Activated CD4-positive, alpha-beta T cell treated with anti-CD3 and anti-CD28 coated beads, Interleukin-2, amount 50 U/mL, for 48 hours (primary cell): ENCODE results near the gene KLHDC8B.
"Not testable (repeated sequence)": the region's sequence is repeated elsewhere in the genome, so short reads cannot be mapped to it uniquely, and the experiment has no call there.

Source experiments
- DNase-seq, 2 experiments: peaks; one replicate each; pipeline ENCODE4 v3.0.0-alpha.2; 2020

KLHDC8B gene

DNA sequence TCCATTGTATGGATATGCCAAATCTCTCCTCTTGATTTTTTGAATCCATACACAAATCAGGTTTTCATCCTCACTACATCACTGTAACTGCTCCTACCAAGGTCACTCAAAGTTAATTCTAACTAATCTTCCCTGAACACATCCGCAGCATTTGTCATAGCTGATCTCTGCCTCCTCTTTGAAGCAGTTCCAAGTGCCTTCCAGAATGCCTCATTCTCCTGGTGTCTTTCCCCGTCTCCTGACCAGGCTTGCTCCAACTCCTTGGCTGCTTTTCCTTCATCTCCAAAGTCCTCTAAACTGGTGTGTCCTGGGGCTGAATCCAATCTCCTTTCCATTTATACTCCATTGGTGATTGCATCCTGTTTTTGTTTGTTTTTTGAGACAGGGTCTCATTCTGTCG is 26.8 kb downstream of the KLHDC8B start:
- DNase-seq: no peak

DNA sequence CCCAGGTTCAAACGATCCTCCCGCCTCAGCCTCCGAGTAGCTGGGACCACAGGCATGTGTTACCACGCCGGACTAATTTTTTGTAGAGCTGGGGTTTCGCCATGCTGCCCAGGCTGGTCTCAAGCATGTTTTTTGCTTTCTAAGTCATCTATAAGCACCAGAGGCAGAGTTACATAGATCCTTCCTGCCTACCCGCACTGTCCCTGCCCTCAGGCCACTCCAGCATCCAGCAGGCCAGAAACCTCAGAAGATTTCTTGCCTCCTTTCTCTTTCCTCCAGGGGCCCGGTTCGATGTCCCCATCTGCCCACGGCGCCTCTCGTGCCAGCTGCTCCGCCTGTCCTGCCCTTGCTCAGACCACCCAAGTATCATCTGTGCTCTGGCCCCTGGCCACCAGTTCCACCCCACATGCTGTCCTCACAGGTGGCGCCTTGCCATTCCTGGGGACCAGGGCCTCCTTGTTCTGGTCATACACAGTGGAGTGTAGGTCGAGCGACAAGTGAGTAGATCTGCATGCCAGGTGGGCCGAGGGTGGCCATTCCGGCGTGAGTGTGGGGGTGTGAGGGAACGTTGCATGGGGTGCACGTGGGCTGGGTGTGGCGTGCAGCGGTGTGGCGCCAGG is 27.3 kb downstream of the KLHDC8B start:
- no peak for DNase-seq

DNA sequence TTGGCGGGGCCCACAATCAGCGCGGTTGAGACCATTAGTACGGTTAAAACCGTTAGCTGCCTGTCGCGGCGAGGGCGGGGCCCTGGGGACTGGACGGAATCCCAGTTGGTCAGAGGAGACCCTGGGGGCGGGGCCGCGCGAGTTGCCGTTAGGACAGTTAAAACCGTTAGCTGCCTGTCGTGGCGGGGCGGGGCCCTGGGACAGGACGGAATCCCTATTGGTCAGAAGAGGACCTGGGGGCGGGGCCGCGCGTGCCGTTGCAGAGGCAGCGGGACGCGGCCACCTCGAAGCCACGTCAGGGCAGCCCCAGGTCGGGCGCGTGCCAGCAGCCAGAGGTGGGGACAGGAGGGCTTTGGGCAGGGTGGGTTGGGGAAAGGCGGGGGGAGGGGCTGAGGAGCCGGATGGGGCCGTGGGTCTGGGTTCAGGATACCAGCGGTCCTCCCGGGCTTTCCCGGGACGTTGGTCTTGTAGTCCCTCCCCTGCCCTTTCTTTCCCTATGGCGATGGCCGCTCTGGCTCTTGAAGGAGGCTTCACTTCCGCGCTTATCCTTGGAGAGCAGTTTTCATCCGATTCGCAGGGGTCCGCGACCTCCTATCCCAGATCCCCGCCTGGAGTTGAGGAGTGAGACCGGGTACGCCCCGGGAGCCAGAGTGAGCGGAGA is 28.0 kb downstream of the KLHDC8B start:
- peak; percentile 6 for DNase-seq

DNA sequence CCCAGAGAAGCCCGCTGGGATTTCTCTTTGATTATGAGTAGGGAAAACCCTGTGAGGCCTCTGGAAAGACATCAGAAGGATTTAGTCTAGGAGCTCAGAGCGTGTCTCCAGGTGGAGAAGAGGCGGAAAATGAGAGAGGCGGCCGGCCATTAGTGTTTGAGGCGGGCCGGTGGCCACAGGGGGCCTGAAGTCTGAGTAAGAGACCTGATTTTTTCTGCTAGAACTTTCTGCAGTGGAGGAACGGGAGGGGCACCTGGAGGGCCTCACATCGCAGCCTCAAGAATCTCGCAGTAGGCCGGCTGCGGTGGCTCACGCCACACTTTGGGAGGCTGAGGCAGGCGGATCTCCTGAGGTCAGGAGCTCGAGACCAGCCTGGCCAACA is 28.5 kb downstream of the KLHDC8B start:
- no peak for DNase-seq

DNA sequence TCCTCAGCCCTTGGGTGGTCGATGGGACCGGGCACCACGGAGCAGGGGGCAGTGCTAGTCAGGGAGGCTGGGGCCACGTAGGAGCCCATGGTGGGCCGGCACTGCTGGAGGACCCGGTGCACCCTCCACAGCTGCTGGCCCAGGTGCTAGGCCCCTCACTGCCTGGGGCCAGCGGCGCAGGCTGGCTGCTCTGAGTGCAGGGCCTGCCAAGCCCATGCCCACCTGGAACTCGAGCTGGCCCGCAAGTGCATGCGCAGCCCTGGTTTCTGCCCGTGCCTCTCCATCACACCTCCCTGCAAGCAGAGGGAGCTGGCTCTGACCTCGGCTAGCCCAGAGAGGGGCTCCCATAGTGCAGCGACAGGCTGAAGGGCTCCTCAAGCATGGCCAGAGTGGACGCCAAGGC is 42.1 kb downstream of the KLHDC8B start:
- no peak for DNase-seq

DNA sequence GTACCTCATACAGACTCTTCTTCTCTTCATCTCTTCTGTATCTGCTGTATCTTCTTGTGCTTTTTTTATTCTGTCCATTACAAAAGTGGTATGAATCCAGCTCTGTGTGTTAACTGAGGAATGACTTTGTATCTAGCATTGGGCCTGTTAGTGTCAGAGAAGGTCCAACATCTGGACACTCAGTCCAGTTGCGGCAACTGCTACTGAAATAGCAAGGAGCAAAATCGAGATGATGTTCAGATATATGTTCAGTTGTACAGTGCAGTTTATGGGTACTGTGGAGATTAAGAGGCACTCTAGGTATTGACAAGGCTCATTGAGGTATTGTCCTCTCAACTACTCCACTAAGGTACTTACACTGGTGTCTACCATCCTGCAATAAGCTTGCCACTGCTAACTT is 42.6 kb downstream of the KLHDC8B start:
- DNase-seq: no peak

DNA sequence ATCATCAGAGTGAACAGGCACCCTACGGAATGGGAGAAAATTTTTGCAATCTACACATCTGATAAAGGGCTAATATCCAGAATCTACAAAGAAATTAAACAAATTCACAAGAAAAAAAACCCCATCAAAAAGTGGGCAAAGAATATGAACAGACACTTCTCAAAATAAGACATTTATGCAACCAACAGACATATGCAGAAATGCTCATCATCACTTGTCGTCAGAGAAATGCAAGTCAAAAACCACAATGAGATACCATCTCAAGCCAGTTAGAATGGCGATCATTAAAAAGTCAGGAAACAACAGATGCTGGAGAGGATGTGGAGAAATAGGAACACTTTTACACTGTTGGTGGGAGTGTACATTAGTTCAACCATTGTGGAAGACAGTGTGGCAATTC is 45.3 kb downstream of the KLHDC8B start:
- not testable (repeated sequence) for DNase-seq

DNA sequence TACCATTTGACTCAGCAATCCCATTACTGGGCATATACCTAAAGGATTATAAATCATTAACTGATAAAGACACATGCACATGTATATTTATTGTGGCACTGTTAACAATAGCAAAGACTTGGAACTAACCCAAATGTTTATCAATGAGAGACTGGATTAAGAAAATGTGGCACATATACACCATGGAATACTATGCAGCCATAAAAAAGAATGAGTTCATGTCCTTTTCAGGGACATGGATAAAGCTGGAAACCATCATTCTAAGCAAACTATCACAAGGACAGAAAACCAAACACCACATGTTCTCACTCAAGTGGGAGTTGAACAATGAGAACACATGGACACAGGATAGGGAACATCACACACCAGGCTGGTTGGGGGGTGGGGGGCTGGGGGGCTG is 45.7 kb downstream of the KLHDC8B start:
- not testable (repeated sequence) for DNase-seq

DNA sequence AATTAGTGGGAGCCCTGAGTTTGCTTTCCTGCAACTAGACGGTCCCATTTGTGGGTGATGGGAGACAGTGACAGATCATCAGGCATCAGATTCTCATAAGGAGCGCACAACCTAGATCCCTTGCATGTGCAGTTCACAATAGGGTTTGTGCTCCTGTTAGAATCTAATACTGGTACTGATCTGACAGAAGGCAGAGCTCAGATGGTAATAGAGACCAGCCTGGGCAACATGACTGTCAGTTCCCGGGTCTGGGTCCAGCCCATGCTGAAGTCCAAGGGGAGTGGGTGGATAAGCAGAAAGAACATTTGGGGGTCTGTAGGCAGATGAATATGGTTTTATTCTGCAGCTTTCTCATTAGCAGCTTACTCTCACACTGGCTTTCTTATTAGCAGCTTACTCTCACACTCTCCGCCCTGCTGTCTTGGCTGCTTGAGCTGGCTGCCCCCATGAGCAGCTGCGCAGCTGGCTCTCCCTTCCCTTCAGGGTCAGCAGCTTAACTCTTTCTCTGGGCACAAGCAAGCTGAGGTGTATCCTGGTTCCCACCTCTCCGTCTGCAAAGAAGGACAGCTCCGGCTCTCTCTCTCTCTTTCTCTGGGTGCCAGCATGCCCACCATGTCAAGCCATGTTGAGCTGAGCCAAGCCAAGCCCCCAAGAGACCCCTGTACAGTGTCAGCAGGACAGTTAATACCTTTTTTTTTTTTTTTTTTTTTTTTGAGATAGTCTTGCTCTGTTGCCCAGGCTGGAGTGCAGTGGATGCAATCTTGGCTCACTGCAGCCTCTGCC is 46.5 kb downstream of the KLHDC8B start:
- no peak for DNase-seq

DNA sequence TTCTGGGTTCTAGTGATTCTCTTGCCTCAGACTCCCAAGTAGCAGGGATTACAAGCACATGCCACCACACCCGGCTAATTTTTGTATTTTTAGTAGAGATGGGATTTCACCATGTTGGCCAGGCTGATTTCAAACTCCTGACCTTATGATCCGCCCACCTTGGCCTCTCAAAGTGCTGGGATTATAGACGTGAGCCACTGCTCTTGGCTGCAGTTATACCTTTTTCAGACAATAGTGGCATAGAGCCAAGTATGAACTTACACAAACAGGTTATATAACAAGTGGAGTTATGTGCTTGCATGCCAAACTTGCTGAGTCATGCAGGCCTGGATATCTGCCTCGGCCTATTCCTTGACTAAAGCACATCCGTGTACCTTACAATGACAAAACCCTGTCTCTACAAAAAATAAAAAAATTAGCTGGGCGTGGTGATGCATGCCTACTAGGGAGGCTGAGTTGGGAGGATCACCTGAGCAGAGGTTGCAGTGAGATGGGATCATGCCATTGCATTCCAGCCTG is 47.1 kb downstream of the KLHDC8B start:
- not testable (repeated sequence) for DNase-seq

DNA sequence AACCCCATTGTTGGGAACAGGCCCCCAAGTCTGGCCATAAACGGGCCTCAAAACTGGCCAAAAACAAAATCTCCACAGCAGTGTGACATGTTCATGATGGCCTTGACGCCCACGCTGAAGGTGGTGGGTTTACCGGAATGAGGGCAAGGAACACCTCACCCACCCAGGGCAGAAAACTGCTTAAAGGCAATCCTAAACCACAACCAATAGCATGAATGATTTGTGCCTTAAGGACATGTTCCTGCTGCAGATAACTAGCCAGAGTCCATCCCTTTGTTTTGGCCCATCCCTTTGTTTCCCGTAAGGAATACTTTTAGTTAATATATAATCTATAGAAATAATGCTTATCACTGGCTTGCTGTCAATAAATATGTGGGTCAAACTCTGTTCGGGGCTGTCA is 47.7 kb downstream of the KLHDC8B start:
- DNase-seq: no peak

DNA sequence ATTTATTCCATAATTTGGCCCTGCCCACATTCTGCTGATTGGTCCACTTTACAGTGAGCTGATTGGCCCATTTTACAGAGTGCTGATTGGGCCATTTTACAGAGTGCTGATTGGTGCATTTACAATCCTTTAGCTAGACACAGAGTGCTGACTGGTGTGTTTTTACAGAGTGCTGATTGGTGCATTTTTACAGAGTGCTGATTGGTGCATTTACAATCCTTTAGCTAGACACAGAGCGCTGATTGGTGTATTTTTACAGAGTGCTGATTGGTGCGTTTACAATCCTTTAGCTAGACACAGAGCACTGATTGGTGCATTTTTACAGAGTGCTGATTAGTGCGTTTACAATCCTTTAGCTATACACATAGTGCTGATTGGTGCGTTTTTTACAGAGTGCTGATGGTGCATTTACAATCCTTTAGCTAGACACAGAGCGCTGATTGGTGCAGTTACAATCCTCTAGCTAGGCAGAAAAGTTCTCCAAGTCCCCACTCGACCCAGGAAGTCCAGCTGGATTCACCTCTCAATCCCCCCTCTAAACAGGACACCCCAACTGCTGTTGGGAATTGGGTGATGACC is 49.7 kb downstream of the KLHDC8B start:
- not testable (repeated sequence) for DNase-seq

DNA sequence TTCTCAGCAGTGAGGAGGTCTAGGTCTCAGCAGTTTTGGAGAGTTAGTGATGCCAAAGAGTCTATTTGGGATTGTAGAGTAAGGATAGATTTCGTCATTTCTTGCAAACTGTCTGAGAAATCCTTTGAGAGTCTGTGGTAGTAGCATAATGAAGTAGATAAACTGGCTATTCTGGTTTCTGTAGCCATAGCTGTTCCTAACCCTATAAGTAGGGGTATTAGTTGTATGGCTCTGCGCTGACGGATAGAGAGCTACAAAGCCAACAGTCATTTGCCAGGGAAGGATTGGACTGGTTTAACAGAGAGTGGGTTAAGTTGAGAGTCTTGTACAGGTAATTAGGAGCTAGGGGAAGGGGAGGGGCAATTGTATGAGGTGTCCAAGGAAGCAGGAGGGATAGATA is 50.6 kb downstream of the KLHDC8B start:
- no peak for DNase-seq
